Heart left ventricle (tissue), 16 donors: Measurements from ENCODE around the gene CYP4F2. TPM values are rescaled to one million over a fixed set of nuclear protein-coding genes. Genes with fewer than 3 reads are reported as not detected.

Source experiments
- ATAC-seq, 4 donors: fragments of 200-7000 bp; cut with Tn5 transposase; one replicate each; pipeline ENCODE4 v1.9.1; 2020 to 2022; ENCODE audit warnings: moderate library complexity in 4 of 4, mild to moderate bottlenecking in 3 of 4, moderate number of reproducible peaks in 1 of 4
- DNase-seq, 5 donors: peaks; one replicate each; pipeline ENCODE4 v3.0.0-alpha.2; 2020
- H3K27ac ChIP-seq, 12 donors: fragments of 200-600 bp; sonication (generic) in 4 of 12; one replicate each; pipeline versions ENCODE4 v1.5.0 to v1.8.0; 2016 to 2022; ENCODE audit warnings: mild to moderate bottlenecking in 2 of 12
- H3K27me3 ChIP-seq, 9 donors: fragments of 200-600 bp; sonication (generic) in 2 of 9; one replicate each; pipeline versions ENCODE4 v1.5.1 to v1.8.0; 2016 to 2022; ENCODE audit warnings: mild to moderate bottlenecking in 3 of 9
- H3K36me3 ChIP-seq, 9 donors: fragments of 200-600 bp; sonication (generic) in 2 of 9; one replicate each; pipeline versions ENCODE4 v1.5.0 to v1.8.0; 2018 to 2022; ENCODE audit warnings: mild to moderate bottlenecking in 2 of 9
- H3K4me1 ChIP-seq, 12 donors: fragments of 200-600 bp; sonication (generic) in 4 of 12; one replicate each; pipeline versions ENCODE4 v1.5.0 to v1.8.0; 2016 to 2022; ENCODE audit warnings: mild to moderate bottlenecking in 3 of 12
- H3K4me3 ChIP-seq, 12 donors: fragments of 200-600 bp; sonication (generic) in 4 of 12; one replicate each; pipeline versions ENCODE4 v1.5.0 to v1.8.0; 2017 to 2022; ENCODE audit warnings: mild to moderate bottlenecking in 9 of 12, moderate library complexity in 4 of 12
- H3K9me3 ChIP-seq, 12 donors: fragments of 200-600 bp; sonication (generic) in 4 of 12; one replicate each; pipeline versions ENCODE4 v1.5.0 to v1.8.0; 2016 to 2022; ENCODE audit warnings: mild to moderate bottlenecking in 1 of 12
- POLR2A ChIP-seq, 2 donors: fragments of 450-650 bp; IDR thresholded peaks; one replicate each; pipeline ENCODE4 v1.6.1; 2017; ENCODE audit warnings: antibody characterized with exemption in 2 of 2, mild to moderate bottlenecking in 2 of 2, moderate library complexity in 2 of 2
- WGBS, 4 donors: extraction: QIAGEN DNeasy Blood & Tissue Kit in 2 of 4; methylation state at CpG; one replicate each; pipeline versions ENCODE4 v1.1.5 to v1.1.7; 2013 to 2018; 5-methylcytosine and 5-hydroxymethylcytosine counted together
- intact Hi-C, 10 donors: fragments of 100-400 bp; cut with DNase I; formaldehyde crosslinking; loops; one replicate each; pipeline versions ENCODE4 v1.11.1 to v1.14.2; 2022
- polyA plus RNA-seq, 2 donors: library from polyadenylated mRNA; stranded (reverse); fragments of 200-250 nt; gene quantifications; one replicate each; pipeline ENCODE4 v1.2.3, GENCODE V29; 2013
- total RNA-seq, 9 donors: library from RNA; depleted of rRNA in 2 of 9; stranded (reverse); fragments of >200 nt in 2 of 9; fragmentation: NEBNext Ultra II Directional in 3 of 9; extraction: Animal tissue kit (Norgen Biotek cat#: 25700) in 3 of 9; gene quantifications; one replicate each; pipeline versions ENCODE4 v1.1.0 to v1.2.4, GENCODE V29; 2016 to 2023
- TF ChIP-seq, protein P1 (sequence below), 12 donors: fragments of 200-600 bp; sonication (generic) in 4 of 12; IDR thresholded peaks; one replicate each; pipeline versions ENCODE4 v1.5.0 to v1.8.0; 2018 to 2022; ENCODE audit warnings: antibody characterized with exemption in 12 of 12, mild to moderate bottlenecking in 5 of 12
- donor health status: ischemic (EF 13 %, LVEDD 7.1; RV severe dilation, severe dysfunction).
- donor health status: healthy with polysubstance abuse.
- donor health status: DM: no; HTN: yes; CAD: no.
- donor health status: DM: no; HTN: no; CAD: no.
- donor health status: ischemic (EF 25% LVEDD 6.9; RV normal size, moderate dysfunction).
- donor health status: ischemic (EF 25% LVEDD 5.7; RV mildly dilated, moderate dysfunction).
- donor health status: healthy.
- donor health status: DM: yes; HTN: yes; CAD: no.
- donor health status: ischemic (EF 35%, LVEDD 5.7; RV mildly dilated, moderate dysfunction).
- donor health status: nonischemic (EF 11% LVEDD 7.7; RV severe dilation, severe dysfunction).
- donor health status: DM: yes; HTN: yes; CAD: no.
- donor health status: PGD.
- donor health status: ischemic (EF 29% LVEDD 5.4; RV normal size, mild dysfunction).
- donor health status: nonischemic (EF 23%, LVEDD 6.1; RV moderate dilation, normal function).

Gene CYP4F2
- total and polyA plus RNA-seq, 11 donors, result not detected

- 34 to 50% (median 44%) methylated on average over 7 of the region's 7 CpGs for WGBS, 4 donors
- H3K27me3 ChIP-seq, result peaks cover 0 to 36% (median 4%) of the 10 kb centered on the region in 9 donors
- intact Hi-C loops, result loop anchor here in 1 of 10 donors (10.0 kb wide), 1 partner anchor 228 kb away; no protein-coding TSS in a partner anchor
Measured at GRCh38 chr19:15862444-15862843, 35.4 kb downstream of the CYP4F2 start.

GRCh38 chr19:15860522-15860921 is 37.4 kb downstream of the CYP4F2 start:
- TF ChIP-seq, protein P1, sequence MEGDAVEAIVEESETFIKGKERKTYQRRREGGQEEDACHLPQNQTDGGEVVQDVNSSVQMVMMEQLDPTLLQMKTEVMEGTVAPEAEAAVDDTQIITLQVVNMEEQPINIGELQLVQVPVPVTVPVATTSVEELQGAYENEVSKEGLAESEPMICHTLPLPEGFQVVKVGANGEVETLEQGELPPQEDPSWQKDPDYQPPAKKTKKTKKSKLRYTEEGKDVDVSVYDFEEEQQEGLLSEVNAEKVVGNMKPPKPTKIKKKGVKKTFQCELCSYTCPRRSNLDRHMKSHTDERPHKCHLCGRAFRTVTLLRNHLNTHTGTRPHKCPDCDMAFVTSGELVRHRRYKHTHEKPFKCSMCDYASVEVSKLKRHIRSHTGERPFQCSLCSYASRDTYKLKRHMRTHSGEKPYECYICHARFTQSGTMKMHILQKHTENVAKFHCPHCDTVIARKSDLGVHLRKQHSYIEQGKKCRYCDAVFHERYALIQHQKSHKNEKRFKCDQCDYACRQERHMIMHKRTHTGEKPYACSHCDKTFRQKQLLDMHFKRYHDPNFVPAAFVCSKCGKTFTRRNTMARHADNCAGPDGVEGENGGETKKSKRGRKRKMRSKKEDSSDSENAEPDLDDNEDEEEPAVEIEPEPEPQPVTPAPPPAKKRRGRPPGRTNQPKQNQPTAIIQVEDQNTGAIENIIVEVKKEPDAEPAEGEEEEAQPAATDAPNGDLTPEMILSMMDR (IDR thresholded peaks at IDR 0.05), result no peak
- TF ChIP-seq POLR2A (IDR thresholded peaks at IDR 0.05), result no peak
- intact Hi-C loops, result loop anchor here in 1 of 10 donors (10.0 kb wide), 1 partner anchor 226 kb away; no protein-coding TSS in a partner anchor

More at GRCh38 chr19:15862444-15862843, 35.4 kb downstream of the CYP4F2 start:
- Histone ChIP-seq H3K27ac (no peak overlapping the region), H3K4me3 (no peak overlapping the region), H3K9me3 (no peaks in the 10 kb centered on the region), H3K4me1 (no peaks in the 10 kb centered on the region), H3K36me3 (no peaks in the 10 kb centered on the region)
- TF ChIP-seq, protein P1 (IDR thresholded peaks at IDR 0.05), result no peak
- DNase-seq, result no peak
- no peak for ATAC-seq

GRCh38 chr19:15859187-15859586 is 38.7 kb downstream of the CYP4F2 start:
- DNase-seq (no peak), ATAC-seq (no peak)
- no peak for TF ChIP-seq POLR2A (IDR thresholded peaks at IDR 0.05)
- TF ChIP-seq, protein P1 (IDR thresholded peaks at IDR 0.05), result no peak
- no peak overlapping the region for H3K27ac ChIP-seq
- no peaks in the 10 kb centered on the region for H3K4me1 ChIP-seq
- H3K27me3 ChIP-seq, result peaks cover 0 to 32% (median 4%) of the 10 kb centered on the region in 9 donors
- H3K4me3 ChIP-seq, result no peak overlapping the region
- H3K36me3 ChIP-seq, result no peaks in the 10 kb centered on the region
- no peaks in the 10 kb centered on the region for H3K9me3 ChIP-seq
- WGBS, 4 donors, result 75 to 84% (median 76%) methylated on average over 6 of the region's 6 CpGs
- intact Hi-C loops, result no loop called here

More at GRCh38 chr19:15860522-15860921, 37.4 kb downstream of the CYP4F2 start:
- Histone ChIP-seq H3K27ac (no peak overlapping the region), H3K27me3 (peaks cover 0 to 36% (median 4%) of the 10 kb centered on the region in 9 donors), H3K9me3 (no peaks in the 10 kb centered on the region), H3K4me1 (no peaks in the 10 kb centered on the region), H3K4me3 (no peak overlapping the region), H3K36me3 (no peaks in the 10 kb centered on the region)
- WGBS, 4 donors, result 66 to 70% (median 69%) methylated on average over 6 of the region's 6 CpGs
- ATAC-seq (no peak), DNase-seq (no peak)

GRCh38 chr19:15850385-15850784 is 47.5 kb downstream of the CYP4F2 start:
- no peak for ATAC-seq
- 68 to 87% (median 79%) methylated on average over 3 of the region's 3 CpGs for WGBS, 4 donors
- H3K27ac ChIP-seq, result no peak overlapping the region
- intact Hi-C loops, result no loop called here
- TF ChIP-seq, protein P1 (IDR thresholded peaks at IDR 0.05), result no peak
- no peak for TF ChIP-seq POLR2A (IDR thresholded peaks at IDR 0.05)
- H3K4me1 ChIP-seq, result no peaks in the 10 kb centered on the region
- peaks cover 0 to 12% (median 0%) of the 10 kb centered on the region in 9 donors for H3K27me3 ChIP-seq
- peaks cover 0 to 6% (median 0%) of the 10 kb centered on the region in 12 donors for H3K9me3 ChIP-seq
- no peak for DNase-seq
- H3K4me3 ChIP-seq, result no peak overlapping the region
- no peaks in the 10 kb centered on the region for H3K36me3 ChIP-seq
